Activated T-helper 2 cell treated with anti-CD3 and anti-CD28 coated beads, Interferon-gamma antibody, Interleukin-2, Interleukin-4, amounts not matched to agents 10 μg/mL and 5 μg/mL and 100 μg/mL, durations not matched to agents 14 hours and 24 hours and 36 hours (primary cell): Measurements from ENCODE around the gene DISC1. TPM values are rescaled to one million over a fixed set of nuclear protein-coding genes. Genes with fewer than 3 reads are reported as not detected.

Experiments used
- DNase-seq: peaks from one replicate; pipeline ENCODE4 v3.0.0; 2021; ENCODE audit warnings: low spot score
- H3K27ac Mint-ChIP-seq: one replicate; pipeline ENCODE4 v1.8.0; 2021; ENCODE audit warnings: mixed read lengths
- H3K27me3 Mint-ChIP-seq: one replicate; pipeline ENCODE4 v1.8.0; 2021; ENCODE audit warnings: low read depth, mixed read lengths
- H3K36me3 Mint-ChIP-seq: one replicate; pipeline ENCODE4 v1.8.0; 2021; ENCODE audit warnings: low read depth, mixed read lengths
- H3K4me1 Mint-ChIP-seq: one replicate; pipeline ENCODE4 v1.8.0; 2021; ENCODE audit warnings: low read depth, mixed read lengths
- H3K4me3 Mint-ChIP-seq: one replicate; pipeline ENCODE4 v1.8.0; 2021; ENCODE audit warnings: low read depth, mild to moderate bottlenecking, moderate library complexity, mixed read lengths
- H3K9me3 Mint-ChIP-seq: one replicate; pipeline ENCODE4 v1.8.0; 2021; ENCODE audit warnings: mixed read lengths
- intact Hi-C: fragments of 100-400 bp; cut with micrococcal nuclease; formaldehyde crosslinking; loops from one replicate; pipeline ENCODE4 v1.15.1; 2023
- total RNA-seq: library from RNA; stranded (reverse); gene quantifications from 2 replicates; pipeline ENCODE4 v1.2.3, GENCODE V29; 2022

The DISC1 gene
- total RNA-seq, 1 donor from 2014 or later: 1.5 TPM

DNA sequence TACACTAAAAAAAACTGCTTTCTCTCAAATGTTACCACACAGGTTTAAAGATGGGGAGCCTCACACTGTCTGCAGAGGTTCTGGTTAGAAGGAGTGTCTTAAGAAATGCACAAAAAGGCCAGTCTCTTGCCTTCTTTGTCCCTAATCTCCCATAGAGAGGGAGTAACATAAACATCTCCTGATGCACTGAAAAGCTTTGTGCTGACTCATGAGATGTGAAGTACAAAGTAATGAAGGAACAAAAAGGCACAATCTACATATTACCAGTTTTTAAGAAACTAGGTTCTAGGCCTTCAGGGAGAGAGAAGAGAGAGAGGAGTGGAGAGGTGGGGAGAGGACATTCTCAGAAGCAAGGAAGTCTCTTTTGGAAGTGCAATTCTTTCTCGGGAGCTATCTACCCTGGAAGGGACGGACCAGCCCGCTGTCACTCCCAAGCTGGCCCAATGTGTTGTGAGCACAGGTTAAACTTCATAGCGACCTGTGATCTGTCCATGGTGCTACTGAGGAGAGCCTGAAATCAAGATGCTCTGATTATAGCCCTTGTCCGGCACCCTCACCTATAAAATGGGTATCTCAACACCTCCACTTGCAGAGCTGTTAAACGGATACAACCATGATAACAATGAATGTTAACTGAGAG lies 458.1 kb downstream of the DISC1 start:
- Mint-ChIP-seq H3K9me3 (no peaks in the 10 kb centered on the region), H3K4me1 (no peaks in the 10 kb centered on the region), H3K27me3 (no peaks in the 10 kb centered on the region), H3K4me3 (no peak overlapping the region), H3K27ac (no peak overlapping the region), H3K36me3 (no peaks in the 10 kb centered on the region)
- DNase-seq: no peak
- intact Hi-C loops: no loop called here

DNA sequence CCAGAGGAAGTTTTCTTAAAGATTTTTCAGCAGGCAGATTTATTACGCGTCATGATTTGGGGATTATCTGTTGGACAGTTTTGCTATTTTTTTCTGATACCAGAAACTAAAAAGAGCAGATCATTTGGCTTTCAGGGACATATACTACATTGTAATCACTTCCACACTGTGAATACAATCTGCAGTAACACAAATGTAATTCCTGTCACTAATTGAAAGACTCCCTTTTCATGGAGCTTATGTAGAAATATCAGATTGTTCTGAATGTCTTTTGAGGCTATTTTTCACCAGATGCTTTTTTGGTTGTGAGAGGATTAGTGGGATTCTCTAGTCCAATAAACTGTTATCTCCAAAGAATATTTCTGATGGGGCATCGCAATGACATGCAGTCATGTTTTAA lies 464.2 kb downstream of the DISC1 start:
- H3K27me3 Mint-ChIP-seq: no peaks in the 10 kb centered on the region
- H3K27ac Mint-ChIP-seq: no peak overlapping the region
- no peaks in the 10 kb centered on the region for H3K4me1 Mint-ChIP-seq
- H3K4me3 Mint-ChIP-seq: no peak overlapping the region
- H3K36me3 Mint-ChIP-seq: no peaks in the 10 kb centered on the region
- H3K9me3 Mint-ChIP-seq: no peaks in the 10 kb centered on the region
- DNase-seq: no peak
- intact Hi-C loops: no loop called here

Other genes starting within 250 kb of the DISC1 start
- 20.2 and 24.4 TPM in 2 replicates for gene EGLN1, start 204.5 kb upstream of the DISC1 start, total RNA-seq
- gene TSNAX, start 98.1 kb upstream of the DISC1 start, total RNA-seq: 43.9 and 44.4 TPM in 2 replicates